Measurements from ENCODE around the gene CHFR.
"Not testable (repeated sequence)": the region's sequence is repeated elsewhere in the genome, so short reads cannot be mapped to it uniquely, and the experiment has no call there.

CHFR gene, protein sequence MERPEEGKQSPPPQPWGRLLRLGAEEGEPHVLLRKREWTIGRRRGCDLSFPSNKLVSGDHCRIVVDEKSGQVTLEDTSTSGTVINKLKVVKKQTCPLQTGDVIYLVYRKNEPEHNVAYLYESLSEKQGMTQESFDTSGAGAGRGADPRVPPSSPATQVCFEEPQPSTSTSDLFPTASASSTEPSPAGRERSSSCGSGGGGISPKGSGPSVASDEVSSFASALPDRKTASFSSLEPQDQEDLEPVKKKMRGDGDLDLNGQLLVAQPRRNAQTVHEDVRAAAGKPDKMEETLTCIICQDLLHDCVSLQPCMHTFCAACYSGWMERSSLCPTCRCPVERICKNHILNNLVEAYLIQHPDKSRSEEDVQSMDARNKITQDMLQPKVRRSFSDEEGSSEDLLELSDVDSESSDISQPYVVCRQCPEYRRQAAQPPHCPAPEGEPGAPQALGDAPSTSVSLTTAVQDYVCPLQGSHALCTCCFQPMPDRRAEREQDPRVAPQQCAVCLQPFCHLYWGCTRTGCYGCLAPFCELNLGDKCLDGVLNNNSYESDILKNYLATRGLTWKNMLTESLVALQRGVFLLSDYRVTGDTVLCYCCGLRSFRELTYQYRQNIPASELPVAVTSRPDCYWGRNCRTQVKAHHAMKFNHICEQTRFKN

DNA sequence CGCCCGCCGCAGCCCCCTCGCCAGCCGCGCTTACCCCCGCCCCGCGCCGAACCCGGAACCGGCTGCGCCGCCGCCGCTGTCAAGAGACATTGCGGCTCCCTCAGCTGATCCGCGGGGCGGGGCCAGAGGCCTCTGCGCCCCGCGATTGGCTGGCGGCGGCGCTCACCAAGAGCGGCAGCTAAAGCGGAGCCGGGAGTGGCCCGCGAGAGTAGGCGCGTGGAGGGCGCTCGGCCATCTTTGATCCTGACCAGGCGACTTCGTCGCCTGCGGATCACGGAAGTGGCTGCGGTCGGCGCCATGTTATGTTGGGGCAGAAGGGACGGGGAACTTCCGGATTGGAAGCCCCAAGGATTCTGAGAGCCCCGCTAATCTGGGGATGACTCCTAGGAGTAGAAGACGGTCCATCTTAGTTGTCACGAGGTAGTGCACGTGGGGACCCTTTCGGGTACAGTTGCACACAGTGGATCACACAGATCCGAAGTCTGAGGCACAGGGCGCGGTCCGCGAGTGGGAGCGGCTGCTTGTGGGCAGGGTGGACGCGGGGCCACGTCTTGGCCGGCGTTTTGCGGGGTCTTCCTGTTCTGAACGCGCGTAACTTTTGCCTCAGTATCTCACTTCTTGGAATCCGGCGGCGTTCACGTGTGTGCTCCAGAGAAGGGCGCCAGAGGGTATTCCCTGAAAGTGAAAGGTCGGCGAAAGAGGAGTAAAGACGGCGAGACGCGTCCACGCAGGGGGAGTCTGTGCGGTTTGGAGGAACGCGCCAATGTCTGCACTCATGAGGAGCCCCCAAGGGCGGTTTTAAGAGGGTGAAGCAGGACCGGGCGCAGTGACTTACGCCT lies at the start of gene CHFR:
TSS of gene CHFR (minus strand) at position 93 of the 839 bp plus-strand sequence. CDS start 277 bp downstream, outside the sequence.
- peak within 1 kb of the TSS; percentile 65 for H3K4me3 ChIP-seq (ENCODE audit: low read depth, low read length)
- DNase-seq (ENCODE audit: low read depth) = peak; percentile 91

DNA sequence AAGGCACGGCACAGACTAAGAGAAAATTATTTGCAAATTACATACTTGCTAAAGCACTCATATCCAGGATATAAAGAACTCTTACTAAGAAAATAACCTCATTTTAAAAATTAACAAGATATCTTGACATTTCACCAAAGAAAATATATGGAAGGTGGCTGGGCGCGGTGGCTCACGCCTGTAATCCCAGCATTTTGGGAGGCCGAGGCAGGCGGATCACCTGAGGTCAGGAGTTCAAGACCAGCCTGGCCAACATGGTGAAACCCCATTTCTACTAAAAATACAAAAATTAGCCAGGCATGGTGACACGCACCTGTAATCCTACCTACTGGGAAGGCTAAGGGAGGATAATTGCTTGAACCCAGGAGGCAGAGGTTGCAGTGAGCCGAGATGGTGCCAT lies 49.5 kb upstream of the CHFR start:
- DNase-seq (ENCODE audit: low read depth); H3K4me3 ChIP-seq (ENCODE audit: low read depth, low read length): not testable (repeated sequence)

DNA sequence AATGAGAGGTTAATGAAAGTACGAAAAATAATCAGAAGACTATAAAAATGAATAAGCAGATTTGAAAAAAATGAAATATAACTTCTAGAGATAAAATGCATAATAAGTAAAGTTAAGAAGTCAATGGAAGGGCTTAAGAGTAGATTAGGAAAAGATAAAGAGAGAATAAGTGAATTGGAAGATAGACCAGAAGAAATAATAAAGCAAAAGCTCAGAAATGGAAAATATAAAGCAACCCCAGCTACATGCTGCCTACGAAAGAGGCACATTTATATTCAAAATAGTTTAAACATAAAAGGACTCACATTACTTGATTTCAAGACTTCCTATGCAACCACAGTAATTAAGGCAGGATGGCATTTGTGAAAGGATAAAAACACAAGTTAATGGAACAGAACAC lies 48.8 kb upstream of the CHFR start:
- H3K4me3 ChIP-seq (ENCODE audit: low read depth, low read length) = no peak overlapping the region
- DNase-seq (ENCODE audit: low read depth) = no peak

GRCh38 chr12:132926415-132926833 lies 39.0 kb upstream of the CHFR start:
- DNase-seq (ENCODE audit: low read depth) = no peak
- H3K4me3 ChIP-seq (ENCODE audit: low read depth, low read length) = no peak overlapping the region

DNA sequence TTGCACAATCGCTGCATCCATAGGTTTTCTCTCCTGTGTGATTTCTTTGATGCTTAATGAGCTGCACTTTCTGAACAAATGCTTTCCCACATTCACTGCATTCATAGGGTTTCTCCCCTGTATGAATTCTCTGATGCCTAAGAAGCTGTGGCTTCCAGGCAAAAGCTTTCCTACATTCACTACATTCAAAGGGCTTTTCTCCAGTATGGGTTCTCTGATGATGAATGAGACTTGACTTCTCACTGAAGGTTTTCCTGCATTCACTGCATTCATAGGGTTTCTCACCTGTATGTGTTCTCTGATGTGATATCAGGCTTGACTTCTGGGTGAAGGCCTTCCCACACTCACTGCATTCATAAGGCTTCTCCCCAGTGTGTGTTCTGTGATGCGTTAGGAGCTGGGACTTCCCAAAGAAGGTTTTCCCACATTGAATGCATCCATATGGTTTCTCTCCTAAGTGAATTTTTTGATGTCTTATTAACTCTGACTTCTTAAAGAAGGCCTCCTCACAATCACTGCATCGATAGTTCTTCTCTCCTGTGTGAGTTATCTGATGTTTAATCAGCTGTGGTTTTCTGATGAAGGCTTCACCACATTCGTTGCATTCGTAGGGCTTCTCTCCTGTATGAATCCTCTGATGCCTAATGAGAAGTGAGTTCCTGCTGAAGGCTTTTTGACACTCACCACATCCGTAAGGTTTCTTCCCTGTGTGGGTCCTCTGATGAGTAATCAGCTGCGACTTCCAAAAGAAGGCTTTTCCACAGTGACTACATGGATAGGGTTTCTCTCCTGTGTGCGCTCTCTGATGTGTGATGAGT lies 38.4 kb upstream of the CHFR start:
- no peak overlapping the region for H3K4me3 ChIP-seq (ENCODE audit: low read depth, low read length)

GRCh38 chr12:132924356-132924755 lies 37.0 kb upstream of the CHFR start:
- DNase-seq (ENCODE audit: low read depth) = no peak
- H3K4me3 ChIP-seq (ENCODE audit: low read depth, low read length) = no peak overlapping the region

More for the DNA sequence above, 38.4 kb upstream of the CHFR start:
- no peak for DNase-seq (ENCODE audit: low read depth)

DNA sequence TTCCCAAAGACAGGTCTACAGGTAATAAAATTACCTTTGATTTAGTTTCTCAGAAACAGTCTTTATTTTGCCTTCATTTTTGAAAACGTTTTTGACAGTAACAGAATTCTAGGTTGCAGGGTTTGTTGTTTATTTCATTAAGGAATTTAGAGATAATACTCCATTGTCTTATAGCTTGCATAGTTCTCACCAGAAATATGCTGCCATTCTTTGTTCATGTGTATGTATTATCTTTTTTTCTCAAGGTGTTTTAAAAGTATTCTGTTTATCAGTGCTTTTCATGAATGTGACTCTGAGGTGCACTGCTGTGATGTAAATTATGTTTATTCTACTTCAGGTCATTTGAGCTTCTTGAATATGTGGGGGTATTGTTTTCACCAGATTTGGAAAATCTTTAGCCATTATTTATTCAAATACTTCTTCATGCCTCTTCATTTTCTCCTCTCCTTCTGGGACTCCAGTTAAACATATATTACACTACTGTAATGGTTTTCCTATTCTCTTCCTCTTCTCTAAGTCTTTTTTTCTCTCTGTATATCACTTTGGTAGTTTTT lies 36.0 kb upstream of the CHFR start:
- H3K4me3 ChIP-seq (ENCODE audit: low read depth, low read length) = no peak overlapping the region
- DNase-seq (ENCODE audit: low read depth) = no peak

DNA sequence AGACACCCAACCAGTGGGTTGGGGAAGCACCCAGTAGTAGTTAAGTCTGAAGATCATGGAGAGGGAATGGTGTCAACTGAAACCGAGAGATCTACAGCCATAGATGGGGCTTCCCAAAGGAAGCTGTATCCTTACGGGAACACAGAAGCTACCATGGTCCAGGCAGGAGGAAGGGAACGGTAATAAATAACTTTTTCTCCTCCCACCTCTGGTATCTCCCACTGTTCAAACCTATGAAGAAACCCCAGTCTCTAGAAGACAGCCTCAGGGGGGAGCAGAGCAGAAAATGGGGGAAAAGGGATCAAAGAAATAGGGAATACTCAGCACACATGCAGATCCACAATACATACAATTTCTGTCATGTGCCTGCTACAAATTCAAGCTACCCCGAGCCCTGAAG lies 35.3 kb upstream of the CHFR start:
- no peak overlapping the region for H3K4me3 ChIP-seq (ENCODE audit: low read depth, low read length)
- DNase-seq (ENCODE audit: low read depth) = no peak

- no peak overlapping the region for H3K4me3 ChIP-seq (ENCODE audit: low read depth, low read length)
These were observed 34.3 kb upstream of the CHFR start for GRCh38 chr12:132921685-132922084.

GRCh38 chr12:132918680-132919079 lies 31.3 kb upstream of the CHFR start:
- H3K4me3 ChIP-seq (ENCODE audit: low read depth, low read length) = no peak overlapping the region
- DNase-seq (ENCODE audit: low read depth) = no peak

More at GRCh38 chr12:132921685-132922084, 34.3 kb upstream of the CHFR start:
- DNase-seq (ENCODE audit: low read depth) = no peak

GRCh38 chr12:132909030-132909368 lies 21.6 kb upstream of the CHFR start:
- H3K4me3 ChIP-seq (ENCODE audit: low read depth, low read length) = peak overlapping the region; percentile 60

GRCh38 chr12:132908145-132909029 lies 21.0 kb upstream of the CHFR start:
- peak overlapping the region; percentile 60 for H3K4me3 ChIP-seq (ENCODE audit: low read depth, low read length)
- DNase-seq (ENCODE audit: low read depth) = peak; percentile 92

More at GRCh38 chr12:132909030-132909368, 21.6 kb upstream of the CHFR start:
- DNase-seq (ENCODE audit: low read depth) = no peak

DNA sequence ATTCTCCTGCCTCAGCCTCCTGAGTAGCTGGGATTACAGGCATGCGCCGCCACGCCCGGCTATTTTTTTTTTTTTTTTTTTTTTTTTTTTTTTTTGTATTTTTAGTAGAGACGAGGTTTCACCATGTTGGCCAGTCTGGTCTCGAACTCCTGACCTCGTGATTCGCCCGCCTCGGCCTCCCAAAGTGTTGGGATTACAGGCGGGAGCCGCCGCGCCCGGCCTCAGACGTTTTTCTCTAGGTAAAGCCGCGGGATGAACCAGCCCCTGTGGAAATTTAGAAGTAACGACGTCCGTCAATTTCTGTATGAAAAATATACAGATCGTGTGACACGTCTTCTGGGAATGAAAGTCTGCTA lies 20.4 kb upstream of the CHFR start:
- H3K4me3 ChIP-seq (ENCODE audit: low read depth, low read length) = peak overlapping the region; percentile 60
- not testable (repeated sequence) for DNase-seq (ENCODE audit: low read depth)

DNA sequence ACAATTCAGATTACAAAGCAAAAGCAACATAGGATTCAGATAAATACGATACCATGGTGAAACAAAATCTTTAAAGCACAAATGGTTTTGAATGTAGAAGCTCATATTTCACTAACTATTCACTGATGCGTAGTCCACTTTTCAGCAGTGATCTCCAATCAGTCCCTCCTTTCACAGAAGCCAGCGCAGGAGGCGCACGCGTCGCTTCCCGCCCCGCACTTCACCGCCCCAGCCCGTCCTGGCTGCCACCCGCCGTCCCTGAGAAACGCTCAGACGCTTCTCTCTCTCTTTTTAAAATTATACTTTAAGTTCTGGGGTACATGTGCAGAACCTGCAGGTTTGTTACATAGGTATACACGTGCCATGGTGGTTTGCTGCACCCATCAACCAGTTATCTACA lies 19.8 kb upstream of the CHFR start:
- H3K4me3 ChIP-seq (ENCODE audit: low read depth, low read length) = no peak overlapping the region
- DNase-seq (ENCODE audit: low read depth) = no peak

DNA sequence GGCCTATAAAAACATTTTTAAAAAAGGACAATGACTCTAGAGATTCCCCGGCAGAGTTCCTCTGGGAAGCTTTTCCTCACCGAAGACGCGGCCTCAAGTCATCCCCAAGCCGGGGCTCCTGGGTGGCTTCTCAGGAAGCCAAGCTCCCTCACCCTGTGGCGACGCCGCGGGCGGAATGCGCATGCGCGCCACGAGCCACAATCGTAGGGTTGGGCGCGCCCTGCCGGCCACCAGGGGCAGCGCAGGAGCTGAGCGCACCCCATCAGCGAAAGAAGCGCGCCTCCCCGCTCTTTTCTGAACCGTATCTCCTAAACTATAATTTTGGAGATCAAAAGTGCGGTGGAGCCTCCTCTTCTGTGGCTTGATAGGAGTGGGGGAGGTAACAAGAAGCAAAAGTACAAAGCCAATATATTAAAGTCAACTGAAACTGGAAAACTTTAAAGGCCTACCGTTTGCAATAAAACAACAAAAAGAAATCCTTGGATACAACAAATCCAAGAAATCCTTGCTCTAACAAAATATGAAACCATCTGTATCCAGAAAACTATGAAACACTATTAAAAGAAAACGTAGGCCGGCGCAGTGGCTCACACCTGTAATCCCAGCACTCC lies 17.4 kb upstream of the CHFR start:
- H3K4me3 ChIP-seq (ENCODE audit: low read depth, low read length) = peak overlapping the region; percentile 15
- no peak for DNase-seq (ENCODE audit: low read depth)

GRCh38 chr12:132899033-132899432 lies 11.6 kb upstream of the CHFR start:
- H3K4me3 ChIP-seq (ENCODE audit: low read depth, low read length) = no peak overlapping the region
- no peak for DNase-seq (ENCODE audit: low read depth)

GRCh38 chr12:132888852-132889251 lies 1.4 kb upstream of the CHFR start:
- no peak for DNase-seq (ENCODE audit: low read depth)
- H3K4me3 ChIP-seq (ENCODE audit: low read depth, low read length) = no peak overlapping the region
